Activated T-cell treated with anti-CD3 and anti-CD28 coated beads, Interleukin-2, amount 50 U/mL, for 48 hours (primary cell): ENCODE measurements around the gene MCRIP2.
A peak's percentile ranks its signal among the peaks of the same experiment; 100 is the strongest.

Source experiments
- DNase-seq, 2 experiments: peaks; one replicate each; pipeline ENCODE4 v3.0.0-alpha.2; 2020

The MCRIP2 gene

GRCh38 chr16:633336-634050 is 8.1 kb upstream of the MCRIP2 start:
- DNase-seq, result no peak

- no peak for DNase-seq
Observed at GRCh38 chr16:634051-634670, 7.5 kb upstream of the MCRIP2 start.

GRCh38 chr16:634996-635395 is 6.6 kb upstream of the MCRIP2 start:
- no peak for DNase-seq

- peak; percentile 42 to 47 for DNase-seq
Observed at GRCh38 chr16:635573-636205, 5.9 kb upstream of the MCRIP2 start.

- peak; percentile 97 to 98 for DNase-seq
Observed at GRCh38 chr16:636206-637080, 5.2 kb upstream of the MCRIP2 start, which contains the start of gene METTL26. Gene METTL26, minus strand, starts transcription at chr16:636305. Its CDS starts 15 bp downstream, at chr16:636290.

GRCh38 chr16:637081-638018 is 4.3 kb upstream of the MCRIP2 start:
- peak; percentile 91 to 92 for DNase-seq

GRCh38 chr16:638034-638543 is 3.5 kb upstream of the MCRIP2 start:
- DNase-seq, result no peak

GRCh38 chr16:638836-639235 is 2.8 kb upstream of the MCRIP2 start:
- DNase-seq, result no peak

- no peak for DNase-seq
Observed at GRCh38 chr16:640614-641013, 1.0 kb upstream of the MCRIP2 start.

GRCh38 chr16:642189-643049 is 791 bp downstream of the MCRIP2 start:
- peak; percentile 63 to 67 for DNase-seq

- no peak for DNase-seq
Observed at GRCh38 chr16:643050-643368, 1.4 kb downstream of the MCRIP2 start.

GRCh38 chr16:644556-644955 is 2.9 kb downstream of the MCRIP2 start:
- no peak for DNase-seq

- no peak for DNase-seq
Observed at GRCh38 chr16:645852-646678, 4.4 kb downstream of the MCRIP2 start.

- DNase-seq, result no peak
Observed at GRCh38 chr16:646679-647172, 5.1 kb downstream of the MCRIP2 start.

GRCh38 chr16:647173-647902 is 5.7 kb downstream of the MCRIP2 start:
- DNase-seq, result no peak

GRCh38 chr16:648071-648780 is 6.6 kb downstream of the MCRIP2 start:
- DNase-seq, result peak; percentile 67 to 74

- peak; percentile 94 to 96 for DNase-seq
Observed at GRCh38 chr16:648781-649589, 7.4 kb downstream of the MCRIP2 start, which contains the start of gene WDR90. Gene WDR90, plus strand, starts transcription at chr16:649365. Its CDS starts 52 bp downstream, at chr16:649417.
